Osteocyte (in vitro differentiated cells): ENCODE results near the gene MYO1H. TPM values are rescaled to one million over a fixed set of nuclear protein-coding genes. Genes with fewer than 3 reads are reported as not detected.

ENCODE experiments used
- DNase-seq: peaks from one replicate; pipeline ENCODE4 v3.0.0; 2021; ENCODE audit warnings: mixed read lengths; ENCODE audit not compliant: unreplicated experiment; ENCODE audit errors: extremely low spot score
- H3K27ac Mint-ChIP-seq: one replicate; pipeline ENCODE4 v1.8.0; 2021; ENCODE audit warnings: mild to moderate bottlenecking, mixed read lengths; ENCODE audit not compliant: unreplicated experiment
- H3K27me3 Mint-ChIP-seq: one replicate; pipeline ENCODE4 v1.8.0; 2021; ENCODE audit warnings: mixed read lengths; ENCODE audit not compliant: unreplicated experiment
- H3K36me3 Mint-ChIP-seq: one replicate; pipeline ENCODE4 v1.8.0; 2021; ENCODE audit warnings: mixed read lengths; ENCODE audit not compliant: unreplicated experiment
- H3K4me1 Mint-ChIP-seq: one replicate; pipeline ENCODE4 v1.8.0; 2021; ENCODE audit warnings: mixed read lengths; ENCODE audit not compliant: unreplicated experiment
- H3K4me3 Mint-ChIP-seq: one replicate; pipeline ENCODE4 v1.8.0; 2021; ENCODE audit warnings: mild to moderate bottlenecking, moderate library complexity, mixed read lengths; ENCODE audit not compliant: unreplicated experiment
- H3K9me3 Mint-ChIP-seq: one replicate; pipeline ENCODE4 v1.8.0; 2021; ENCODE audit warnings: mixed read lengths; ENCODE audit not compliant: unreplicated experiment
- total RNA-seq: library from RNA; stranded (reverse); gene quantifications from 2 replicates; pipeline ENCODE4 v1.2.1, GENCODE V29; 2021
- TF ChIP-seq, protein P1 (sequence below): fragments of 200-600 bp; sonication (generic); IDR thresholded peaks from 2 replicates; pipeline ENCODE4 v1.5.0; 2021; ENCODE audit warnings: antibody characterized with exemption, mild to moderate bottlenecking, moderate library complexity

MYO1H gene
- total RNA-seq, 1 donor from 2014 or later: not detected

DNA sequence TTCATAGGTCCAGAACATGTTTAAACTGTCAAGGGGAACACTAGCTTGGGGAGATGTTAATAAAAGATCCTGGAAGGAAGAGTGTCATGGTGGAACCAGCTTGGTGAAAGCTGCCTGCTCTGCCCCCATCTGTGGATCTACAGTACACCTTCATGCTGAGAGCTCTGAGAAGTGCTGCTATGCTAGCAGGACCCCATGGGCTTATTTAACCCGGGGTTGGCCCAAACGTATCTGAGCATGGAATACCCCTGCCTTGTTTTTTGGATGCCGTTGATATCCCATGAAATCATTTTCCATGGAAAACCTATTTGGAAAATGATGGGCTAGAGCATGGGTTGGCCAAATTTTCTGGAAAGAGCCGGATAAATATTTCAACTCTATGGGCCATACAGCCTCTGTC is 144.0 kb downstream of the MYO1H start:
- H3K27ac Mint-ChIP-seq: no peak overlapping the region
- TF ChIP-seq, protein P1, sequence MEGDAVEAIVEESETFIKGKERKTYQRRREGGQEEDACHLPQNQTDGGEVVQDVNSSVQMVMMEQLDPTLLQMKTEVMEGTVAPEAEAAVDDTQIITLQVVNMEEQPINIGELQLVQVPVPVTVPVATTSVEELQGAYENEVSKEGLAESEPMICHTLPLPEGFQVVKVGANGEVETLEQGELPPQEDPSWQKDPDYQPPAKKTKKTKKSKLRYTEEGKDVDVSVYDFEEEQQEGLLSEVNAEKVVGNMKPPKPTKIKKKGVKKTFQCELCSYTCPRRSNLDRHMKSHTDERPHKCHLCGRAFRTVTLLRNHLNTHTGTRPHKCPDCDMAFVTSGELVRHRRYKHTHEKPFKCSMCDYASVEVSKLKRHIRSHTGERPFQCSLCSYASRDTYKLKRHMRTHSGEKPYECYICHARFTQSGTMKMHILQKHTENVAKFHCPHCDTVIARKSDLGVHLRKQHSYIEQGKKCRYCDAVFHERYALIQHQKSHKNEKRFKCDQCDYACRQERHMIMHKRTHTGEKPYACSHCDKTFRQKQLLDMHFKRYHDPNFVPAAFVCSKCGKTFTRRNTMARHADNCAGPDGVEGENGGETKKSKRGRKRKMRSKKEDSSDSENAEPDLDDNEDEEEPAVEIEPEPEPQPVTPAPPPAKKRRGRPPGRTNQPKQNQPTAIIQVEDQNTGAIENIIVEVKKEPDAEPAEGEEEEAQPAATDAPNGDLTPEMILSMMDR: no peak
- H3K36me3 Mint-ChIP-seq: peaks cover 37% of the 10 kb centered on the region
- no peaks in the 10 kb centered on the region for H3K9me3 Mint-ChIP-seq
- H3K4me1 Mint-ChIP-seq: no peaks in the 10 kb centered on the region
- H3K4me3 Mint-ChIP-seq: no peak overlapping the region
- no peaks in the 10 kb centered on the region for H3K27me3 Mint-ChIP-seq
- DNase-seq: no peak

DNA sequence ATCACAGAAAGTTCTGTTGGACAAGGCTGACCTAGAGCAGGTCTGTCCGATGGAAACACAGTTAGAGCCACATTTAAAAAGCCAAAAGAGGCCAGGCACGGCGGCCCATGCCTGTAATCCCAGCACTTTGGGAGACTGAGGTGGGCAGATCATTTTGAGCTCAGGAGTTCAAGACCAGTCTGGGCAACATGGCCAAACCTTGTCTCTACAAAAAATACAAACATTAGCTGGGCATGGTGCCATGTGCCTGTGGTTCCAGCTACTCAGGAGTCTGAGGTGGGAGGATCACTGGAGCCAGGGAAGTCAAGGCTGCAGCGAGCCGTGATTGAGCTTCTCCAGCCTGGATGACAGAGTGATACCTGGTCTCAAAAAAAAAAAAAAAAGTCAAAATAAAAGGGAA is 144.7 kb downstream of the MYO1H start:
- no peak for DNase-seq
- no peaks in the 10 kb centered on the region for H3K9me3 Mint-ChIP-seq
- no peak overlapping the region for H3K27ac Mint-ChIP-seq
- H3K36me3 Mint-ChIP-seq: peaks cover 36% of the 10 kb centered on the region
- H3K27me3 Mint-ChIP-seq: no peaks in the 10 kb centered on the region
- H3K4me3 Mint-ChIP-seq: no peak overlapping the region
- H3K4me1 Mint-ChIP-seq: no peaks in the 10 kb centered on the region
- TF ChIP-seq, protein P1: no peak

DNA sequence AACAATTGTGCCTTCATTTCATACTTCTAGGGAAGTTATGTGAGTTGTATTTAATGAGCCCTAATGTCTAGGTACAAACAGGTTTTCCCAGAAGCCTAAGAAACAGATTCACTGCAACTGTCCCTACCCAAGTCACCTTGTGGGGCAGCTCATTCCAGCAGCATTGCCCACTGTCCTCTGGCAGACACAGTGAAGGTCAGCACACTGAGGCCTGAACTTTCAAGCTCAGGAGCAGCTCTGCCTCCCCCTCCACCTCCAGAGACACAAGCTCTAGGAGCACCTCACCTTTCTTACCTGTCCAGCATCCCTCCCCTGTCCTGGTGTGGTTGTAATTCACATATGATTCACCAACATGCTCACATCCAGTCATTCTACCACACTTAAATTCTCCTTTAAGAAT is 145.4 kb downstream of the MYO1H start:
- H3K4me1 Mint-ChIP-seq: no peaks in the 10 kb centered on the region
- H3K27ac Mint-ChIP-seq: no peak overlapping the region
- H3K27me3 Mint-ChIP-seq: no peaks in the 10 kb centered on the region
- no peak for DNase-seq
- peaks cover 40% of the 10 kb centered on the region for H3K36me3 Mint-ChIP-seq
- TF ChIP-seq, protein P1: no peak
- H3K4me3 Mint-ChIP-seq: no peak overlapping the region
- no peaks in the 10 kb centered on the region for H3K9me3 Mint-ChIP-seq

DNA sequence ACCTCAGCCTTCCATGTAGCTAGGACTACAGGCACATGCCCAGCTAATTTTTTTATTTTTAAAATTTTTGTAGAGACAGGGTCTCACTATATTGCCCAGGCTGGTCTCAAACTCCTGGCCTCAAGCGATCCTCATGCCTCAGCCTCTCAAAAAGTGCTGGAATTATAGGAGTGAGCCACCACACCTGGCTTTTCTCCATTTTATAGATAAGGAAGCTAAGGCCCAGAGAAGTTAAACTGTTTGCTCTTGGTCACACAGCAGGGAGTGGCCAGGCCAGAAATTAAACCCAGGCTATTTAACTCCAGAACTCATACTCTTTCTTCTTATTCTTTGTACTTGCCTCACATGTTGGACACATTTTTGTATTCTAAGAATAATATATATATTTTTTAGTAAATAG is 146.2 kb downstream of the MYO1H start:
- H3K36me3 Mint-ChIP-seq: peaks cover 45% of the 10 kb centered on the region
- H3K27ac Mint-ChIP-seq: no peak overlapping the region
- DNase-seq: no peak
- H3K4me3 Mint-ChIP-seq: no peak overlapping the region
- TF ChIP-seq, protein P1: no peak
- H3K4me1 Mint-ChIP-seq: no peaks in the 10 kb centered on the region
- no peaks in the 10 kb centered on the region for H3K27me3 Mint-ChIP-seq
- no peaks in the 10 kb centered on the region for H3K9me3 Mint-ChIP-seq

DNA sequence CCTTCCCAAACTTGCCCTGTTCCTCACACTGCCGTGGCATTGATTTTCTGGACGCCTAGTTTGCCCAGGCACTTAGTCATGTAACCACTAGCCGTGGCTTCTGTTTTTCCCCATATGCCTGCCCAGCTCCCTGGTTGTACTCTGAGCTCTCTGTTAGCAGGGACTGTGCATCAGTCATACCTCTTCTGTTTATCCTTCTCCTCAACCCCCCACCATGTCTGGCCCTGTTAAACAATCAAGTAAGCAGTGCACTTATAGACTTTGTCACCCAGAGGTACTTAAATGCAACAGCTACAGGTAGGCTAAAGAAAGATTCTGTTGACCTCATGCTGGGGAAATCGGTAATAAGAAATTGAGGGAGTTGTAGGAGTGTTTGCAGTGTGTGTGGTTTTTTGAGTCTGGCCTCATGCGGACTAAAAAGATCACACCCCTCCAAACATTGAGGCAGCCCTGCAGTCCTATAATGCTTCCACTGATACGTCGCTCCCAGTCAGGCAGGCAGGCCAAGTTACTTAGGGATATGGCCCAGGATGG is 146.7 kb downstream of the MYO1H start:
- H3K4me3 Mint-ChIP-seq: no peak overlapping the region
- TF ChIP-seq, protein P1: no peak
- no peak for DNase-seq
- H3K27ac Mint-ChIP-seq: no peak overlapping the region
- no peaks in the 10 kb centered on the region for H3K9me3 Mint-ChIP-seq
- peaks cover 47% of the 10 kb centered on the region for H3K36me3 Mint-ChIP-seq
- H3K4me1 Mint-ChIP-seq: no peaks in the 10 kb centered on the region
- H3K27me3 Mint-ChIP-seq: no peaks in the 10 kb centered on the region
